ENCODE results near the gene EHBP1.

DNA sequence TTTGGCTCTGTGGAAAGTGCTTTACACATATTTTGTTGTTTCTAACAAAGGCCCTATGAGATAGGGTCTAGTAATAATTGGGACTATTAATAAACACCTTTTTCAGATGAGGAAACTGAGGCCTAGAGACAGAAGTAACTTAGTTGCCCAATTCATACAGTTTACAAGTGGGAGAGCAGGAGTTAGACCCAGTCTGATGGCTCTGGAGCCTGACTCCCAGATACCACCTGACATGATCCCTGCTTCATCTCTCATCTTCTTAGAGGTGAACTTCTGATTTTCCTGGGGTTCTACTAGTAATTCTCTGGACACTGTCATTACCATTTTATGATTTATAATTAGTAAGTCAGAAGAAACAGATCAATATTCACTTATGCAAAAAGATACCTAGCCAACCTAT is 296.1 kb downstream of the EHBP1 start:
- TF ChIP-seq POLR2A (IDR thresholded peaks at IDR 0.05) (no peak), EP300 (IDR thresholded peaks at IDR 0.05) (no peak)
- TF ChIP-seq, protein P1, sequence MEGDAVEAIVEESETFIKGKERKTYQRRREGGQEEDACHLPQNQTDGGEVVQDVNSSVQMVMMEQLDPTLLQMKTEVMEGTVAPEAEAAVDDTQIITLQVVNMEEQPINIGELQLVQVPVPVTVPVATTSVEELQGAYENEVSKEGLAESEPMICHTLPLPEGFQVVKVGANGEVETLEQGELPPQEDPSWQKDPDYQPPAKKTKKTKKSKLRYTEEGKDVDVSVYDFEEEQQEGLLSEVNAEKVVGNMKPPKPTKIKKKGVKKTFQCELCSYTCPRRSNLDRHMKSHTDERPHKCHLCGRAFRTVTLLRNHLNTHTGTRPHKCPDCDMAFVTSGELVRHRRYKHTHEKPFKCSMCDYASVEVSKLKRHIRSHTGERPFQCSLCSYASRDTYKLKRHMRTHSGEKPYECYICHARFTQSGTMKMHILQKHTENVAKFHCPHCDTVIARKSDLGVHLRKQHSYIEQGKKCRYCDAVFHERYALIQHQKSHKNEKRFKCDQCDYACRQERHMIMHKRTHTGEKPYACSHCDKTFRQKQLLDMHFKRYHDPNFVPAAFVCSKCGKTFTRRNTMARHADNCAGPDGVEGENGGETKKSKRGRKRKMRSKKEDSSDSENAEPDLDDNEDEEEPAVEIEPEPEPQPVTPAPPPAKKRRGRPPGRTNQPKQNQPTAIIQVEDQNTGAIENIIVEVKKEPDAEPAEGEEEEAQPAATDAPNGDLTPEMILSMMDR (IDR thresholded peaks at IDR 0.05), result no peak
